AG09309 (cell line): Measurements from ENCODE around the gene TMEM234.

ENCODE experiments used
- DNase-seq: peaks from one replicate; pipeline ENCODE4 v3.0.0-alpha.2; 2010; ENCODE audit warnings: low read depth
- H3K4me3 ChIP-seq: 2 replicates; pipeline ENCODE4 v1.5.1; 2011; ENCODE audit warnings: mild to moderate bottlenecking, low read depth, low read length, moderate library complexity; ENCODE audit not compliant: control insufficient read depth
- CTCF ChIP-seq: IDR thresholded peaks from 2 replicates; pipeline ENCODE4 v1.5.1; 2011; ENCODE audit warnings: mild to moderate bottlenecking, low read depth, low read length, inconsistent platforms; ENCODE audit not compliant: insufficient read depth, control insufficient read depth; ENCODE audit errors: missing control alignments

Gene TMEM234

GRCh38 chr1:32256473-32257226, 34.5 kb upstream of the TMEM234 start:
- no peak for TF ChIP-seq CTCF
- DNase-seq: no peak
- no peak overlapping the region for H3K4me3 ChIP-seq

GRCh38 chr1:32255072-32256071, 33.2 kb upstream of the TMEM234 start:
- no peak for TF ChIP-seq CTCF
- DNase-seq: no peak
- no peak overlapping the region for H3K4me3 ChIP-seq

DNA sequence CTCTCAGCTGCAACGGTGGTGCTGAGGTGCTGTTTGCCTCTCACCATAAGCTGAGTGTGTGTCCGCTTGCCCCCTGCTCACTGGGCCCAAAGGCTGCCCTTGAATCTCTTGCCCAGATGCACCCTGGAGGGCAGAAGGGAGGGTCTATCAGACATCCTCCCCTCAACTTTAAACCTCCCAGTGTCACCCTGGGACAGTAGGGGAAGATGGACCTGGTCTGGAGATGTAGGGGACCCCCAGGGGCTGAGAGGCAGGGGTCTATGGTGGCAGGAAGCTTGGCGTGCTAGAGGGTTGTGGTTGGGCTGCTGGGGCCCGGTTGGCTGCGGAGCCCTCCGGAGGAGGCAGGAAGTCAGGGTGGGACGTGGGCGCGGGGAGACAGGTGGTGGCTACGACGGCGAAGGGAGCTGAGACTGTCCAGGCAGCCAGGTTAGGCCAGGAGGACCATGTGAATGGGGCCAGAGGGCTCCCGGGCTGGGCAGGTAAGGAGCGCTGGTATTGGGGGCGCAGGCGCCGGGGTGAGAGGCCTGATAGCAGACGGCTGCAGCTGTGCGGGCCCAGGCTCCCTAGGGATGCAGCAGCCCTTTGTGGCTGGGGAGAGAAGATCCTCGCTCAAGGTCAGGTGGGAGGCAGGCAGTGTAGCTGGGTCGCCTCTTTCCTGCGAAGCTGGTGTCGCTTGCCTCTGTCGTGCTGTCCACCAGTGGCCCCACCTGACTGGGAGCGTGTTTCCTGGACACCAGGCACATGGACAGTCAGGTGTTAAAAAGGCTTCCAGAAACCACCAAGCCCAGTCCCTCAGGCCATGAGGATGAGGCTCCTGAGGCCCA, 29.0 kb upstream of the TMEM234 start, which contains the start of gene LCK:
TSS of gene LCK (plus strand) at position 373 of the 824 bp plus-strand sequence. CDS start 23,065 bp downstream, outside the sequence.
- no peak for DNase-seq
- no peak within 1 kb of the TSS for H3K4me3 ChIP-seq
- no peak for TF ChIP-seq CTCF

- no peak for DNase-seq
- no peak for TF ChIP-seq CTCF
- H3K4me3 ChIP-seq: no peak overlapping the region
These were observed 27.8 kb upstream of the TMEM234 start for GRCh38 chr1:32249831-32250525.

- no peak overlapping the region for H3K4me3 ChIP-seq
- peak; percentile 76 for TF ChIP-seq CTCF
- no peak for DNase-seq
These were observed 26.1 kb upstream of the TMEM234 start for GRCh38 chr1:32247983-32248889.
